GM21576 (cell line): ENCODE measurements around the gene CDC42BPA.
"Not testable (repeated sequence)": the region's sequence is repeated elsewhere in the genome, so short reads cannot be mapped to it uniquely, and the experiment has no call there.

Source experiments
- ATAC-seq: cut with Tn5 transposase; IDR thresholded peaks from one replicate; pipeline ENCODE4 v1.9.1; 2021; ENCODE audit warnings: mild to moderate bottlenecking, moderate library complexity; ENCODE audit not compliant: unreplicated experiment

Gene CDC42BPA

DNA sequence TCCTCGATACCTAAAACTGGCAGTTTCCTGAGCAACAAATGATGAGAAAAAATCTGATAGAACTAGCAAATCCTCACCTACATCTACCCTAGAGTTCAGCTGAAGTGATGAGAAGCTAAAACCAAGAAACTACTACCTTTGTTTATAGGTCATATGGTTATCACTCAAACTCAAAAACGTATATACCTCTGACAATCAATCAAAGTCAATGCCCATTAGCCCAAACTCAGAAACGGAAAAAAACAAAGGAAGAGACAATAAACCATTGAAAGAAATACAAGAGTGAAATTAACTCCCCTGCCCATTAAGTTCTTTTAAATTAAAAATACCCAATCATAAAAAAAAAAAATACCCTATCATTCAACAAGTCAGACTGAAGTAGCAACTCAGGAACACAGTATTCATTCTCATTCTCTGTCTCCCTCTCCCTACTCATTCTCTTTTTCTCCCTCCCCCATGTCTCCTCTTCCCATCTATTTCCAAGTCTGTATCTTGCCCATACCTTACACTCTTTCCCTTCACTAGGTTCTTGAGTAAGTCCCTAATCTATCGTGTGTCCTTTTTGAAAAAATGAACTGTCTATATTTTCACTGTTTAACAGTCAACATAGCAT, 6.8 kb downstream of the CDC42BPA start:
- no peak for ATAC-seq

DNA sequence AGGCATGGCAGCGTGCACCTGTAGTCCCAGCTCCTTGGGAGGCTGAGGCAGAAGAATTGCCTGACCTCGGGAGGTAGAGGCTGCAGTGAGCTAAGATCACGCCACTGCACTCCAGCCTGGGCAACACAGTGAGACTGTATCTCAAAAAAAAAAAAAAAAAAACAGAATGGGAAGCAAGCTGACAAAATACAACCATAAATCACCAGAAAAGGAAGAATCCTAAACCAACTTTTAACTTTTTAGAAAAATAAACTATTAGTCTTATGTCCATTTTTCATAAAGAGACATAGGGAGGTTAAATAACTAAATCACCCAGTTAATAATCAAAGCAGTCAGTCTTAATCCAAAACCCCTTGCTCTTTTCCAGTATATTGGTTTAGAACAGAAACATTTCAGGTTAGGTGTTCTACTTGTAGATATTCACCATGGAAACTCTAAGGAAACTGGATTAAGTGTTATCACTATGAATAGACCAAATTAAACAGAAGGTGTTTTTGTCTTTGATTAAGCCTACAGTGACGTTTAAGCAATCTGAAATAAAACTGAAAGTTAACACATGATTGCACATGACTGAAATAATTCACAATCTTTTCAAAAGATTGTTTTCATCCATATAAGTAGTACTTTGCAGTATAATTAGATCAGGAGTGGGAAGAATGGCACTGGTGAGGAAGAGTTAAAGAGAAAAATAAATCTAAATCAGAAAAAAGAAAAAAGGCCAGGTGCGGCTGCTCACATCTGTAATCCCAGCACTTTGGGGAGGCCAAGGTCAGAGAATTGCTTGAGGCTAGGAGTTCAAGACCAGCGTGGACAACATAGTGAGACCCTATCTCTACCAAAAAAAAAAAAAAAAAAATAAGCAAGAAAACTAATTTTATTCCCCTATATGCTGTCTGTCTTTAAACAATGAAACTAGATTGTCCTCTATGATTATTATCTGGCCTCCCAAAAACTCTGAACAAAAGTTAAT, 9.6 kb downstream of the CDC42BPA start:
- ATAC-seq: no peak

DNA sequence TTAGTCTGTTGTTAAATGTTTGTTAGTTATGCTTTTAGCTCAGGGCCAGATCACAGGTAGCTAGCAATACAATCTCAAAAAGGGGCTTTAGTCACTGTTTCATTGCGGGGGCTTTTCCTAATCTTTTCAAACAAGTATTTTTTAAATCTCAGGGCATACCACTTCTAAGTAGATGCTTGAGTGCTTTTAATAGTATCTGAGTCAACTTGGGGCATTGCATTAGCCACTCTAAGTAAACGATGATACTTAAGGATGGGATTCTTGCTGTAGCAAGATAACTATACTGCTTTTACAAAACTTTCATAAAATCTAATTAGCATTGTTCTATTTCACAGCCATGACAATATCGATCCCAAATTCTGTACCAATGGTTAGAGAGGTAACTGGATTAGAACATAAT, 11.6 kb downstream of the CDC42BPA start:
- ATAC-seq: no peak

DNA sequence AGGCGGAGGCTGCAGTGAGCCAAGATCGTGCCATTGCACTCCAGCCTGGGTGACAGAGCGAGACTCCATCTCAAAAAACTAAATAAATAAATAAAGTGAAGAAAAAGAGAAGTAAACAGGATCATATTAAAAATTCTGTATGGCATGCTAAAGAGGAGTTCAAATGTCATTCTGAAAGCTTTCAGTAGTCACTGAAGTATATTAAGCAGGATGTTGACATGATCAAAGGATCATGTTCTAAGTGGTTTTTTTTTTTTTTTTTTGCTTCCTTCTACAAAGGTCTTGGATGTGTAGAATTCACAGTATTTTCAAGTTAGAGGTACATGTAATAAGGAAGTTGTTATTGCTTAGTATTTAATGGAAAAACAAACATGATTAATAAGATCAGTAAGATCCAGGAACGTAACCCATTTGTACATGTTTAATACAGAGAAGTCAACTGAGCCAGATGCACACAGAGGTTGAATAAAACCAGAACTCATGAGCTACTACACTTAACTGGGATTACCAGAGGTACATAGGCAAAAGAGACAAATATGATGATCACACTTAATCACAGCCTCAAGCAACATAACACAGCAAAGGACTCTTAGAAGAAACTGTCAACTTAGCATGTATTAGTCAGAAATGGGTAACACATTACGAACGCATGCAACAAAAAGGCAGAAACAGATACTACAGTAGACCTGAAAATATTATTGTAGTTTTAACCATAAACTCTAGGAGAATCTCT, 12.2 kb downstream of the CDC42BPA start:
- ATAC-seq: no peak

DNA sequence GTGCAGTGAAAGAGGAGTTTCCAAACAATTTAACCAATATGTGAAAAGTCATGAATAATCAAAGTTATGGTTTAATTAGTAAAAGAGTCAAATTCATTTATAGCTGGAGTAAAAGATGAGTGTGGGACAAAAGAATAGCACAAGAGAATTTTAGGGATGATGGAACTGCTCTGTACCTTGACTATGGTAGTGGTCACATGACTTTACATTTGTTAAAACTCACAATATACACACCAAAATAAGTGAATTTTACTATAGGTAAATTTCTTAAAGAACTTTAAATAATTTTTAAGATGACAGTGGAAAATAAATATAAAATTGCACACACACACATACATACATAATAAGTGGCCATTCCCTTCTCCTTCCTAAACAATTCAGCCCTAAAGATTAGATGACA, 13.6 kb downstream of the CDC42BPA start:
- no peak for ATAC-seq

DNA sequence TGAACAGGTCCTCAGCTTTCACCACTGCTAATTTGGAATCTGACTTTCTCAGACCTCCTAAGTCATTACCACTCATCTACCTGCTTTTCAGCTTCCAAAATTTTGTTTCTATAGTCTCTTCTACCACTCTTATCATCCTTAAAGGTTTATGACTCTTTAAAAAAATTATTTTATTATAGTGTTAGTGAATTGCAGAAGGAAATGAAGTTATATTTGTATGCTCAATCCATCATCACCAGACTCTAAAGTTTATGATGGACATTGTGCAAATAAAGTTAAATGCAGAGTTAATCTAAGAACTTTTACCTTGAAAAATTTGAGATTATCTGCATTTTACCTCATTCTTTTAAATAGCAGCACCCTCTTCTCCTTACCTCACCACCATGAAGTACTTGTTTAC, 14.6 kb downstream of the CDC42BPA start:
- ATAC-seq: no peak

DNA sequence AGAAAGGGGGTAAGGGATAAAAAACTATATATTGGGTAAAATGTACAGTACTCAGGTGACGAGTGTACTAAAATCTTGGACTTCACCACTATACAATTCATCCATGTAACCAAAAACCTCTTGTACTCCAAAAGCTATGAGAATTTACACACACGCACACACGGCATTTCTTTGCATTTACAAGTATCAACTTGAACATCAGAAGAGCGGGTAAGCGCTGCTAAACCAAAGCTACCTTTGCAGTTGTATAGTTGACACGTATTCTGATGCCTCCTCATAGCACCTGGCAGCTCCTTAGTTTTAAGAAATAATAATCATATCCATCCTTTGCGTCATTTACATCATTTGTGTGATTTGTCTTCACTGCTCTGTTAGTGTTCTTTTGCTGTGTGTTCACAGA, 17.6 kb downstream of the CDC42BPA start:
- ATAC-seq: no peak

DNA sequence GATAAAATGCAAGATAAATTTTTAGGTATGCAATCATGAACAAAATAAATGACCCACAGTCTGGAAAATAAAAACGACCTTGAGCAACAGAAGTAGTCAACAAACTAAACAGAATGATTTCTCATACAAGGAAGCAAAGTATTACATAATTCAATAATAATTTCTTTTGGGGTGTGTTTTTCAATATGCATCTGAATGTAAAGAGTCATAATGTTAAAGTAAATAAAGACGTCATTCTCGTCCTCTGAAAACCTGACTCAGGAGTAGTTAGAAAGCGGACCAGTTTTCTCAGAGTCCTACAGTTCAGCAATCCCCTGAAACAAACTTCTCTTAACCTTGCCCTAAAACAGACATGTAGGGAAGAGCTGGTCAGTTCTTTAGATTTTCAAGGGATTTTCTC, 18.6 kb downstream of the CDC42BPA start:
- ATAC-seq: no peak

DNA sequence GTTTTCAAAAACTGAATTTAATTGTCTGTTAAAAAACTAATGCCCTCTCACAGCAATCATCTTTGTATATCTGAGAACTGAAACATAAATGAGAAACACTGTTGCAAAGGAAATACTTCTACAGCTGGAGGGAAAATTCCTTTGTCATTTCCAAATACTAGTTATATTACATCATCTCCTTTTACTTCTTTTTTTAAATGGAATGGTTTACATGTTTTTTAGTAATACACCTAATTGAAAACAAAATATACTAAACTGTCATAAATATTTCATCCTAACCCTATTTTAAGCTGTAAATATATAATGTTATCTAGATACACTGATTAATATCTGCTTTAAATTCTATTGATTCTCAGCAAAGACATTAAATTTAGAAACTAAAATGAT, 19.1 kb downstream of the CDC42BPA start:
- no peak for ATAC-seq

DNA sequence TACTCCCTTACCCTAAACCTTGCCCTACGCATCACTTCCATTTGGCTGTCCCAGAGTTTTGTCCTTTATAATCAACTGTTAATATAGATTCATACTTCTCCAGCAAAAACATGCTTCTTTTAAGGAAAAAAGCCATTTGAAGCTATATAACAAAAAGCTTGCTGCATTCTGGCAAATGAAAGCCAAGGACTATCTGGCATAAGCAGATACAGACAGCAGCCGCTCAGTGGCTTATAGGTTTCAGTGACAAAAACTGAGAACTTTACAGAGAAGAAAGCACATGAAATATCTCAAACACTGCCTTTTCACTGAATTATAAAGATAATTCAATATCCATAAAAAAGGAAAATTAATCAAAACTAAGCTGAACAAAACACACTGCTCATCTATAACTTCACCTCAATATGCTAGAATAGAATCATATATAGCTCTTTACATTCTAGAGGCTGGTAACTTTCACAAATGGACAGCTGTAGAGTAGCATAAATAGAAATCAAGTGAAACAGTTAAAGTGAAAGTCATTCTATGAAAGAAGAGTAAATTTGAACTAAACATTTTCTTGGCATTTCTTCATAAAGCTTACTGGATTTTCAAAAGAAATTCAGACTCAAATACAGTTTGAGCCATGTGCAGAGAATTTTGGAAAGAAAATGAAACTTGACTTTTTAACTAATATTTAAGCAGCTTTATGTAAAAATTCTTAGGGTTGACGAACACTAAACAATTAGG, 19.6 kb downstream of the CDC42BPA start:
- ATAC-seq: no peak

DNA sequence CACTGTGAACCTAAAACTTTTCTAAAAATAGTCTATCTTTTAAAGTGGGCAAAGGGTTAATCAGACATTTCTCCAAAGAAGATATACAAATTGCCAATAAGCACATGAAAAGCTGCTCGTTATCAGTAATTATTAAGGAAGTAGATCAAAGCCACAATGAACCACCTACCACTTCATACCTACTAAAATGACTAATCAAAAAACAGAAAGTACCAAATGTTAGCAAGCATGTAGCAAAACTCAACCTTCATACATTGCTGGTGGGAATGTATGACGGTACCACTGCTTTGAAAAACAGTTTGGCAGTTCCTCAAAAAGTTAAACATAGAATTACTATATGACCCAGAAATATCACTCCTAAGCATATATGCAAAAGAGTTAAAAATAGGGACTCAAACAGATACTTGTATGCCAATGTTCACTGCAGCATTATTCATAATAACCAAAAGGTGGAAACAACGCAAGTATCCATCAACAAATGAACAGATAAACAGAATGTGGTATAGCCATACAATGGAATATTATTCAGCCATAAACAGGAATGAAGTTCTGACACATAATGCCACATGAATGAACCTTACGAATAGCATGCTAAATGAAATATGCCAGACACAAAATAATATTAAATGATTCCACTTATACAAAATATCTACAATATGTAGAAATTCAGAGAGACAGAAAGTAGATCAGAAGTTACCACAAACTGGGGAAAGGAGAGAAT, 21.1 kb downstream of the CDC42BPA start:
- ATAC-seq: no peak

DNA sequence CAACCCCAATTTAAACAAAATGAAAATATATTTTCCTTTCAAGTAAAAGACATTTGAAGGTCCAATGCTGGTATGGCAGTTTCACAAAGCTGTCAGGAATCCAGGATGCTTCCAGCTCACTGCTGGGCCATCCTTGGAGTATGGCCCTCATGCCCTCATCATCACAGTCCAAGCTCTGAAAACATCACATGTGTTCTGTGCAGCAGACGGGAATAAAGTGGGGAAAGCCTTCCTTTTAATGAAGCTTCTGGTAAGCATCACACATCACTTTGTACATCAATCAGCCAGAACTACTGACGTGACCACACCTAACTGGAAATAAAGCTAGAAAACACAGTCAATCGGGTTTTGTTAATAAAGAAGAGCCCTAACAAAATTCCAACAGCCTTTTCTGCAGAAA, 22.7 kb downstream of the CDC42BPA start:
- no peak for ATAC-seq

DNA sequence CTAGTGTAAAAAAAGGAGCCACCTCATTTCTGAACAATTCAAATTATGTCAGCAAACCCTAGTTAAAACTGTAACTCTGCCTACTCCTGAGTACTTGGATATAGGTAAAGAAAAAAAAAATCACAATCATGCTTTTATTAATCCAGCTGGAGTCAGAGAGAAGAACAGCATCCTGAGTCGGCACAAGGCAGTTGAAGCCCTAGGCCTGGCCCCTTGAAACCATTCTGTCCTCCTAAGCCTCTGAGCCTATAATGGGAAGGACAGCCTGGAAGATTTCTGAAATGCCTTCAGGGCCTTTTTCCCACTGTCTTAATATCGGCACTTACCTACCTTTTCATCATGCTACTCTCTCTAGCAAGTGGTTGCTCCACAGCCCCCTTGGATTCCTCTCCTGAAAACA, 32.5 kb downstream of the CDC42BPA start:
- no peak for ATAC-seq

DNA sequence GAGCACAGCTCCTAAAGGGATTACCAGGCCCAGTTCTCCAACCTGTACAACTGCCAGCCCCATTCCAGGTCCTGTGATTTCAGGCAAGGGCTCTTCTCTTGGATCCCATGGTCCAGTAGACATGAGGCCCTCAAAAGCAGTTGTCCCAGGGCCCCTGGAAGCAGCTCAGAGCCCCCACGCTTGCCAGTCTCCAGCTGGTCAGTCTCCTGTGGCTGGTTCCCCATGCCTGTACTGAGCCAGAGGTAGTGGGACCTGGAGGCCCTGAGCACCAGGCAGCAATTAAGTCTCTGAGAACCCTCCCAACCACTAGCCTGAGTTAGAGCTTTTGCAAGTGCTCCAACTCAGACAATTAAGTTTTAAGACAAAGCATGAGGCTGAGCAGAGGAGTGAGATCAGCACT, 36.9 kb downstream of the CDC42BPA start:
- no peak for ATAC-seq

DNA sequence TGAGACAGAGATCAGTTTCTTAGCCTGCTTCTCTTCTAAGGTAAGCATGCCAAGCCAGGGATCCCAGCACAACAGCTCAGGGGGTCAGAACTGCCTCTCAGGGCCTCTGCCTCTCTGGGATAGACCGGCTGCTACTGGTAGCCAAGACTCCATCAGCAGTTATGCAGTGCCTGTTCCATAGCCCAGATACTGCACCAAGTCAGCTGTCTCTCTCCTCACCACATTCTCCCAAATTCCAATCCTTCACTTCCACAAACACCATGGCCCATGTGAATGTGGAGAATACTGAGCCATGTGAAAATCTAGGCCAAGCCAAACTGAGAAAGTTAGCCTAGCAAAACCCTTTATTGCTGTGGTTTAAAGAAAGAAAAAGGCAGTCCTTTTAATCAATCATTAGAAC, 37.5 kb downstream of the CDC42BPA start:
- no peak for ATAC-seq

DNA sequence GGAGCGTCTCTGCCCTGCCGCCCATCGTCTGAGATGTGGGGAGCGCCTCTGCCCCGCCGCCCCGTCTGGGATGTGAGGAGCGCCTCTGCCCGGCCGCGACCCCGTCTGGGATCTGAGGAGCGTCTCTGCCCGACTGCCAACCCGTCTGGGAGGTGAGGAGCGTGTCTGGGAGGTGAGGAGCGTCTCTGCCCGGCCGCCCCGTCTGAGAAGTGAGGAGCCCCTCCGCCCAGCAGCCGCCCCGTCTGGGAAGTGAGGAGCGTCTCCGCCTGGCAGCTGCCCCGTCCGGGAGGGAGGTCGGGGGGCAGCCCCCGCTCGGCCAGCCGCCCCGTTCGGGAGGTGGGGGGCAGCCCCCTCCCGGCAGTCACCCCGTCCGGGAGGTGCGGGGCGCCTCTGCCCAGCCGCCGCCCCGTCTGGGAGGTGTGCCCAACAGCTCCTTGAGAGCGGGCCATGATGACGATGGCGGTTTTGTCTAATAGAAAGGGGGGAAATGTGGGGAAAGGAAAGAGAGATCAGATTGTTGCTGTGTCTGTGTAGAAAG, 42.1 kb downstream of the CDC42BPA start:
- ATAC-seq: not testable (repeated sequence)

DNA sequence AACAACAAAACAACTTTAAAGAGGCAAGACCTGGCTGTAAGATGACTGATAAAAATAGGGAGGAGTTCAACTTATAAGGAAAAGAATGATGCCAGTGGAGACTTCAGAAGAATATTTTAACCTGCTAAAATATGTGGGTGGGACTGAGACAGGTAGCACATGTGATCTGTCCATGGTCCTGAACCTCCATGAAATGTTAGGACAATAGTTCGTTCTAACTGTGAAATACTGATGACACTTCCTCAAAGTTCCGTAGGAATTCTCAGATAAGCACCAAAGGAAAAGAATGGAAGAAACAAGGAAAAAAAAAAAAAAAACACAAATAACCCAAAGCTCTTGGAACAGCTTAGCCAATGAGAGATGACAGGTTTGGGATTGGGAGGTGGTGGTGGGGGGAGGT, 44.7 kb downstream of the CDC42BPA start:
- no peak for ATAC-seq

DNA sequence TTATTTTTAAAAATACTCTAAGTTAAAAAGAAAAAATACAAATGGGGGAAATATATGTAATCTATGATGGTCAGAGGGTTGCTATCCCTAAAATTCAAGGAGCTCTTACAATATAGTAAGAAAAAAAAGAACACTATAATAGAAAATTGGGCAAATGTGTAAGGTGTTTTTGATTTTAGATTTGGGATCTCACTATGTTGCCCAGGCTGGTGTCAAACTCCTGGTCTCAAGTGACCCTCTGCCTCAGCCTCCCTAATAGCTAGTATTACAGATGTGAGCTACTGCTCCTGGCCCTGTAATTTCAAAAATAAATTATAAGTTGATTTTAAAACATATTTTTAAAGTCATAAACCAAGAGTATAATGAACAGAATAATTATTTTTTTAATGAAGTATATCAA, 45.9 kb downstream of the CDC42BPA start:
- no peak for ATAC-seq

DNA sequence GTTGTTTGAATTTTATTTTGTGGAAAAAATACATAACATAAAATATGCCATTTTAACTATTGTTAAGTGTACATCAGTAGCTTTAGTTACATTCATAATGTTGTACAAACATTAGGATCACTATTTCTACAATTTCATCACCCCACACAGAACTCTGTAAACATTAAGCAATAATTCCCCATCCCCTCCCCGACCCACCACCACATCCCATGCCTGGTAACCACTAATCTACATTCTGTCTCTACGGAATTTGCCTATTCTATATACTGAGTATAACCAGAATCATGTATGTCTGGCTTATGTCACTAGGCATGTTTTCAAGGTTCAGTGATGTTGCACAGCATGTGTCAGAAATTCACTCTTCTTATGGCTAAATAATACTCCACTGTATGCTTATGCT, 47.7 kb downstream of the CDC42BPA start:
- ATAC-seq: no peak

DNA sequence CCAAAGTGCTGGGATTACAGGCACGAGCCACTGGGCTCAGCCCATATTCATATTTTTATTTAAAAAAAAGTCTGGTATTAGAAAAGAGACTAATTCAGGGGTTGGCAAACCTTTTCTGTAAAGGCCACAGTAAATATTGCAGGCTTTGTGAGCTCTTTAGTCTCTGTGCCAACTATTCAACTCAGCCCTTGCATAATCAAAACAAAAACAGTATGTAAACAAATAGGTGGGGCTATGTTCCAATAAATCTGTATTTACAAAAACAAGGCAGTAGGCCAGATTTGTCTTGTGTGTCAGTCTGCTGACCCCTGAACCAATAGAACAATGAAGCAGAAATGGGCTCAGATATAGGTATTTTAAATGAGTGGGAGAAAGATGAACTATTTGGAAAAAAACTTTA, 49.3 kb downstream of the CDC42BPA start:
- ATAC-seq: no peak
